ENCODE data around the gene DNAH10. TPM values are rescaled to one million over a fixed set of nuclear protein-coding genes. Genes with fewer than 3 reads are reported as not detected.
"Not testable (repeated sequence)": the region's sequence is repeated elsewhere in the genome, so short reads cannot be mapped to it uniquely, and the experiment has no call there.

Gene DNAH10
- polyA plus RNA-seq, 6 donors from 2014 or later = 0.03 to 0.33 (median 0.17) TPM; not detected in 1

DNA sequence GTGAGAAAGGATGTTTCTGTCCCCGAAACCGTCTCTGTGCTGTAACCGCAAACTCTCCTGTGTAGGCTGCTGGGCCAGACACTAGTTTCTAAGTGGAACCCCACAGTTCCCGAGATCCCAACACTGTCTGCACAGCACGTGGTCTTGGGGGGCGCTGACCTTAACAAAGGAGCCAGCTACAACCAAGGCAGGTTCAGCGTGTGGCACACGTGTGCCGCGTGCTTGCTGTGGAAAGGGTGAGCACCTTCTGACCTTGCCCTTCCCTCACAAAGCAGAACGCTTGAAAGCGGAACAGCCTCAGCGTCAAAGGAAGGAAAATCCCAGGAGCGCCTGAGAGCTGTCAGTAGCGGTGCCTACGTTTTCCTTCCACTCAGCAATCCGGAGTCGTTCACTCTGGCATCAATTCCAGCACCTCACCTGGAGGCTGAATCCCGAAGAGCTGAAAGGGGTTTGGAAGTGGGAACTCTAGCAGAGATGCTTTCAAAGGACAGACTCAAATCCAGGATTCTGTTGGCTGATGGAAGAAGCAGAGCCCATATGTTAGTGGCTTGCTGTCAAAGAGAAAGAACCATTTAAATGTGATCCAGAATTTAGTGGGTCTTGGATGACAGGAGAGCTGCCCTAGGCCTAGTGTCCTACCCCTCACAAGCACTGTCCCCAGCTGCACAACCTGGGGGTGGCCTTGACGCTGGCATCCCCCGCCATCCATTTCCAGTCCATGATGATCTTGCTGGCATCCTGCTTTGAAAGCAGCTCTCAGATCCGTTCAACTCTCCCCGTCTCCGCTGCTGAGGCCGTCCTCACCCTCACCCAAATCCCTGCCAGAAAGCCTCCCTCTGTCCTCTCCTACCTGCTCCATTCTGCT is 183.4 kb downstream of the DNAH10 start:
- peaks cover 0 to 14% (median 6%) of the 10 kb centered on the region in 7 donors for H3K9me3 Mint-ChIP-seq
- DNase-seq (no peak), ATAC-seq (ENCODE audit: low read depth in 2 of 2) (no peak)
- H3K27me3 Mint-ChIP-seq = no peaks in the 10 kb centered on the region
- peaks cover 0 to 6% (median 0%) of the 10 kb centered on the region in 3 donors for H3K4me1 Mint-ChIP-seq
- no peak overlapping the region for H3K4me3 Mint-ChIP-seq
- peaks cover 19 to 30% of the 10 kb centered on the region in 2 donors for H3K36me3 Mint-ChIP-seq
- H3K27ac Mint-ChIP-seq = peak overlapping the region in 2 of 6 donors; percentile 6 to 29

DNA sequence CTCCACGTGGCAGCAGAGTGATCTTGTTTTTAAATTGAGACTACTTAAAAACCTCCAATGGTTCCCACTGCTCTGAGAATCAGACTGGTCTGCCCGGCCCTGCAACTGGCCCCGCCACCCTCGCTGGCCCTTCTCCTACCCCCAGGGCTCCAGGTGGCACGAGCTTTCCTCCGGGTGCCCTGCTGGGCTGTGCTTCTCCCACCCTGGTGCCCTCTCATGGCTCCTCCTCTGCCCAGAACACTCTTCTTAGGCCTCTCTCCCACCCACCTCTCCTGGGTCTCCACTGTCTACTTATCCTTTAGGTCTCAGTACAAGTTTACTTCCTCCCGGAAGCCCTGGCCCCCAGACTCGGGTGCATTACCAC is 184.0 kb downstream of the DNAH10 start:
- Mint-ChIP-seq H3K4me1 (peaks cover 0 to 6% (median 0%) of the 10 kb centered on the region in 3 donors), H3K4me3 (no peak overlapping the region), H3K9me3 (peaks cover 0 to 14% (median 6%) of the 10 kb centered on the region in 7 donors), H3K36me3 (peaks cover 19 to 29% of the 10 kb centered on the region in 2 donors), H3K27me3 (no peaks in the 10 kb centered on the region), H3K27ac (peak overlapping the region in 1 of 6 donors; percentile 29)
- ATAC-seq (ENCODE audit: low read depth in 2 of 2) (no peak), DNase-seq (no peak)

DNA sequence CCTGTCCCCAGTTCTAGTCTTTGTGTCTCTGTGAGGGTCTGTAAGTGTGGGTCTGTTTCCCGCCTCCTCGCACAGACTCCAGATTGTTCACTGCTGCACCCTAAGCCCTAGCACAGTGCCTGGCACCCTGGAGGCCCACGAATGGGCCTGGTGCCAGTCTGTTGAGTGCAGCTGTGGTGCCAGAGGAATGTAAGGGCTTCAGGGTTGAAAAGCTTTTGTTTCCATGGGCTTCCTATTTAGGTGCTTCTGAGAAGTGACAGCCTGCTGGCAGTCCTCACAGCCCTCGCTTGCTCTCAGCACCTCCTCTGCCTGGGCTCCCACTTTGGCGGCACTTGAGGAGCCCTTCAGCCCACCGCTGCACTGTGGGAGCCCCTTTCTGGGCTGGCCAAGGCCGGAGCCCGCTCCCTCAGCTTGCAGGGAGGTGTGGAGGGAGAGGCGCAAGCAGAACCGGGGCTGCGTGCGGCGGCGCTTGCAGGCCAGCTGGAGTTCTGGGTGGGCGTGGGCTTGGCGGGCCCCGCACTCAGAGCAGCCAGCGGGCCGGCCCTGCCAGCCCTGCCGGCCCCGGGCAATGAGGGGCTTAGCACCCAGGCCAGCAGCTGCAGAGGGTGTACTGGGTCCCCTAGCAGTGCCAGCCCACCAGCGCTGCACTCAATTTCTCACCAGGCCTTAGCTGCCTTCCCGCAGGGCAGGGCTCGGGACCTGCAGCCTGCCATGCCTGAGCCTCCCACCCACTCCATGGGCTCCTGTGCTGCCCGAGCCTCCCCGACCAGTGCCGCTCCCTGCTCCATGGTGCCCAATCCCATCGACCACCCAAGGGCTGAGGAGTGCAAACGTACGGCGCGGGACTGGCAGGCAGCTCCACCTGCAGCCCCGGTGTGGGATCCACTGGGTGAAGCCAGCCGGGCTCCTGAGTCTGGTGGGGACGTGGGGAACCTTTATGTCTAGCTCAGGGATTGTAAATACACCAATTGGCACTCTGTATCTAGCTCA is 184.7 kb downstream of the DNAH10 start:
- not testable (repeated sequence) for H3K4me3 Mint-ChIP-seq; H3K27me3 Mint-ChIP-seq; ATAC-seq (ENCODE audit: low read depth in 2 of 2); DNase-seq; H3K4me1 Mint-ChIP-seq
- Mint-ChIP-seq H3K27ac (peak overlapping the region in 1 of 6 donors; percentile 29), H3K9me3 (peaks cover 0 to 10% (median 2%) of the 10 kb centered on the region in 7 donors), H3K36me3 (peaks cover 13 to 23% of the 10 kb centered on the region in 2 donors)

DNA sequence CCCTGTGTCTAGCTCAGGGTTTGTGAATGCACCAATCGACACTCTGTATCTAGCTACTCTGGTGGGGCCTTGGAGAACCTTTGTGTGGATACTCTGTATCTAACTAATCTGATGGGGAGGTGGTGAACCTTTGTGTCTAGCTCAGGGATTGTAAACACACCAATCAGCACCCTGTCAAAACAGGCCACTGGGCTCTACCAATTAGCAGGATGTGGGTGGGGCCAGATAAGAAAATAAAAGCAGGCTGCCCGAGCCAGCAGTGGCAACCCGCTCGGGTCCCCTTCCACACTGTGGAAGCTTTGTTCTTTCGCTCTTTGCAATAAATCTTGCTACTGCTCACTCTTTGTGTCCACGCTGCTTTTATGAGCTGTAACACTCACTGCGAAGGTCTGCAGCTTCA is 185.4 kb downstream of the DNAH10 start:
- not testable (repeated sequence) for H3K27ac Mint-ChIP-seq; H3K27me3 Mint-ChIP-seq; DNase-seq; H3K9me3 Mint-ChIP-seq; H3K4me3 Mint-ChIP-seq; H3K4me1 Mint-ChIP-seq; ATAC-seq (ENCODE audit: low read depth in 2 of 2)
- H3K36me3 Mint-ChIP-seq = peaks cover 7 to 15% of the 10 kb centered on the region in 2 donors

DNA sequence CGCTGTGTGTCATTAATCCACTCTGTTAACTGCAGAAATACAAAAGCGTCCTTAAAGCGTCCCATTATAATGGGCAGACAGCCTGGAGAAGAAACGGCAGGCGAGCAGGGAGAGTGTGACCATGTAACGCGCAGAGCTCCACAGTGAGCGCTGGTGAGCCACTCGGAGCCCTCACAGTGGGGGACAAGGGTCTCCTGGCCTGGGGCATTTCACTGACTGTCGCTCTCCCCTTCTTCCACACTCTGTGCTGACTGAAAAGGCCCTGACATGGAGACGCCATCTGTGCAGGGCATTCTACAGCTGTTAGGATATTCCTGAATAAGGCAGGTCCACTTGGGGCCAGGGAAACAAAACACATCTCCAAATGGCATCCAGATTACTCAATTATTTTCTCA is 186.3 kb downstream of the DNAH10 start:
- ATAC-seq (ENCODE audit: low read depth in 2 of 2) (no peak), DNase-seq (no peak)
- Mint-ChIP-seq H3K4me1 (peaks cover 0 to 6% (median 0%) of the 10 kb centered on the region in 3 donors), H3K27ac (no peak overlapping the region), H3K36me3 (peaks cover 3 to 10% of the 10 kb centered on the region in 2 donors), H3K9me3 (no peaks in the 10 kb centered on the region), H3K4me3 (no peak overlapping the region), H3K27me3 (no peaks in the 10 kb centered on the region)

DNA sequence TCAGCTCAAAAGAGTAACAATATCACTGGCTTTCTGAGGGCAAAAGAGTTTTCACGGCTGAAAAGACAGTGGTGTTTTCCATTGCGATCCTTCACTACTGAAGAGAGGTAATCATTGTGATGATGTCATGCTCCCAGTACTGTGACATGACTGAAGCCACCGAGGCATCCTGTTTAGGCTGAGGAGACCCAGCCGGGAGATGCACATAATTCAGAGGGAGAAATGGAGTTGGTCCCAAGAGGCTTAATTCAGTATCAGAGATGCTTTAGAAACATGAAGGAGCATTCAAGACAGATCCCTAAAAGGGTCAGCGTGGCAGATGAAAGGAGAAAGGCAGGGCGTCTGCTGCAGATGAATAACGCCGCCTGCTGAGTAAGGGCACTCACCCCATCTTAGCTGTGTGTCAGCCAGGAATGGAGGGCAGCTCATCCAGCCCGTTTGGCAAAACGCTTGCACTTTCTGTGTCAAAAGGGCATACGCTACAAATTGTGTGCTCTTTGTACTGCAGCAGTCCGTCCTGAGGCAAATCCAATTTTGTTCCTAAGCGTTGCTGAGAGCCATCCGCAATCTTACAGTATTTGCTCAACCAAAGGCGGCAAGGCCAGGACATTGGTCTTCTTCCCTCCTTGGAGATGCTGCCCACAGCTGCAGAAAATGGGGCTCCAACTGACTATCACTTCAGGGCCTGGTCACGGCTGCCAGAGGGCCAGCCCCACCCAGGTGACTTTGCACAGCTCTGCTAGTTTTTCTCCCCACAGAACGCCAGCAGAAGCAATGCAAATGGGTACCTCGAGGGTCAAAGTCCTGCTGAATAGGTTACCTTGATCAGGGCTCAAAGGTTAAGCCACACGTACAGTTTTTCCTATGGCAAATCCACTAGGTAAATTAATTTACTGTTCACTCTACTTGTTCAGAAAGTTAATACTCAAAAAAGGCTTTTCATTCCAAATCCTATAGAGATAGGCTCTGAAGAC is 187.0 kb downstream of the DNAH10 start:
- Mint-ChIP-seq H3K4me1 (peaks cover 0 to 6% (median 0%) of the 10 kb centered on the region in 3 donors), H3K27ac (no peak overlapping the region), H3K9me3 (no peaks in the 10 kb centered on the region), H3K27me3 (no peaks in the 10 kb centered on the region), H3K4me3 (no peak overlapping the region), H3K36me3 (peaks cover 3 to 10% of the 10 kb centered on the region in 2 donors)
- no peak for DNase-seq
- ATAC-seq (ENCODE audit: low read depth in 2 of 2) = no peak

DNA sequence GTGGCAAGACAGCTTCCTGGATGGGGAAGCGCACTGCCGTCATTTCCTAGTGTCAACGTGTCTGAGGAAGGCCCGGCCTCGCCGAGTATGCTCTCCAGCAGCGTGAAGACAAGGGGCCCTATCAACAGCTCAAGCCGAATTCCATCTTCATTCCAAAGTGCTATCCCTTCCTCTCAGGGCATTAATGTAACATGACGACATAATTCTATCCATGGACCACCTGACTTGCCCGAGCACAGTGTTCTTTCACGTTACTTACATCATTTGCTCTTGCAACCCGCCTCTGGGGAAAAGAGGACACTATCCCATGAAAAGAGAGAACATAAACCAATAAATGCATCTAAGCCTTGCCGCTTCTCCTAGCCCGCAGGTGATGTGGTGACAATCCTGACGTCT is 187.7 kb downstream of the DNAH10 start:
- no peak for ATAC-seq (ENCODE audit: low read depth in 2 of 2)
- Mint-ChIP-seq H3K4me3 (no peak overlapping the region), H3K27me3 (no peaks in the 10 kb centered on the region), H3K36me3 (peaks cover 3 to 10% of the 10 kb centered on the region in 2 donors), H3K4me1 (peaks cover 0 to 6% (median 0%) of the 10 kb centered on the region in 3 donors), H3K27ac (peak overlapping the region in 1 of 6 donors; percentile 66), H3K9me3 (no peaks in the 10 kb centered on the region)
- DNase-seq = no peak

DNA sequence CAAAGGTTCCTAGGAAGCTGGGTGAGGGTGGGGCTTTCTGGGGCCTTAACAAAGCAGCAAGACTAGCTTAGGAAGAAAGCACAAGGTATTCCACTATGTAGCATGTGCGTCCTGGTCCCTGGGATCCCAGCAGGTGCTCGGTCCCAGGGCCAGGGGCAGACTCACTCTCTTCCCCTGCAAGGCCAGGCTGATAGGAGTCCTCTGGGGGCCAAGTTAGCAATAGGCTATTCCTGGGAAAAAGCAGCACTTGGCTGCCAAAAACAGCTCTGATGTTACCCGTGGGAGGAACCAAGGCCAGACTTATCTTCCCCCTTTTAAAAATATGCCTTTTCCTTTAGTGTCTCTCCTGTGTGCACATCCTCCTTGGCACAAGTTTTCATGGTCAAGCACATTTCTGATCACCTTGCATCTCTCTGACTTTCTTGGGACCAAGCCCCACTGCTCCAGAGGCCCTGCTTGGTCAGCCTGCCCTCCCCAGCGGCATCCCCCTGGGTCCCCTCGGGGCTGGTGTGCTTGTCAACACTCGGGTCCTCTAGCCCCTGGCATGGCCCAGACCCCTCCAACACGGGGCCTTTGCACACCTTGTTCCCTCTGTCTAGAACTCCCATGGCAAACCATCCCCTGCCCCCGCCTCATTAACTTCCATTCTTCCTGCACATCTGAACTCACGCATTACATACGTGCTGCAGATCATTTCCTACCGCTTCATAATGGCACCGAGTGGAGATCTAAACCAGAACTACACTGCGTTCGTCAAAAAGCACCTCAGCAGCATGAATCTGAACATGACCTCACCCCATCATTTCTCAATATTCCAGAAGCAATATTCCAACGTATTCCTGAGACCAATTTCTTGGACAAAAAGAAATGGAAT is 188.6 kb downstream of the DNAH10 start:
- no peaks in the 10 kb centered on the region for H3K27me3 Mint-ChIP-seq
- no peaks in the 10 kb centered on the region for H3K9me3 Mint-ChIP-seq
- peaks cover 0 to 6% (median 0%) of the 10 kb centered on the region in 3 donors for H3K4me1 Mint-ChIP-seq
- ATAC-seq (ENCODE audit: low read depth in 2 of 2) (no peak), DNase-seq (no peak)
- H3K36me3 Mint-ChIP-seq = peaks cover 3 to 8% of the 10 kb centered on the region in 2 donors
- no peak overlapping the region for H3K27ac Mint-ChIP-seq
- peak overlapping the region in 1 of 8 donors; percentile 22 for H3K4me3 Mint-ChIP-seq

DNA sequence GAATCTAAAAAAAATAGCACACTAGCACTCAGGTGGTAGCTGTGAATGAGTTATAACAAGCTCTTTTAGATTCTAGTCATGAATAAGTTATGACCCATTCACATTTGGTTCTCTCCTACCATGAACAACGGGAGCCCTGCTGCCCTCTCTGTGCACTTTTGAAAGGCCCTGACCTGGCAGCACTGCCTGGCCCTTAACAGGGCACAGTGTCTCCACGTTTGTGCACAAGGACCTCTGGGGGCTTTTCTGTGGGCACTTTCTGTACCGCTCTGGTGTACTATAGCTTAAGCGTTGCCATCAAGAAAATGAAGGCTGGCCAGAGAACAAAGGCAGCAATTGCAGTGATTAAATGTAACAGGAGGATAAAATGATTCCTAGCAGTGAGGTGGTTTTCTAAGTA is 189.4 kb downstream of the DNAH10 start:
- ATAC-seq (ENCODE audit: low read depth in 2 of 2) (no peak), DNase-seq (no peak)
- Mint-ChIP-seq H3K9me3 (no peaks in the 10 kb centered on the region), H3K27me3 (no peaks in the 10 kb centered on the region), H3K36me3 (peaks cover under 1 to 3% of the 10 kb centered on the region in 2 donors), H3K4me1 (no peaks in the 10 kb centered on the region), H3K4me3 (no peak overlapping the region), H3K27ac (peak overlapping the region in 1 of 6 donors; percentile 2)

DNA sequence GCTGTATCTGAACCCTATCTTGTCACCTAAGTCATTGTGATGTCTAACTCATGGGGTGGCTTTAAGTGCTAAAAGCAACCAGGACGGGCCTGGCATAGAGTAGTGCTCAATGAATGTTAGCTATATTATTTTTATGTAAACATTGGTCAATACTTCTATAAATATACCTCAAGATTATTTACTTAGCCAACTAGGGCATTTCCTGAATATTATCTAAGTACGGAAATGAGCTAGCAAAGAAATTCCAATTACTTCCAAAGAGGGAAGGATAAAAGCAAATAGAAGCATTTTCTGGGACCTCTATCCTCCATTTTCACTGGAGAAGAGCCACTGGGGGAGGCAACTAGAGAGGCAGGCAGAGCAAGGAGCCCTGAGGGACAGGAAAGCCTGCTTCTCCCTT is 189.9 kb downstream of the DNAH10 start:
- Mint-ChIP-seq H3K36me3 (peaks cover 0 to 3% of the 10 kb centered on the region in 2 donors), H3K4me1 (no peaks in the 10 kb centered on the region), H3K27me3 (no peaks in the 10 kb centered on the region), H3K27ac (no peak overlapping the region), H3K4me3 (no peak overlapping the region), H3K9me3 (no peaks in the 10 kb centered on the region)
- no peak for DNase-seq
- no peak for ATAC-seq (ENCODE audit: low read depth in 2 of 2)

DNA sequence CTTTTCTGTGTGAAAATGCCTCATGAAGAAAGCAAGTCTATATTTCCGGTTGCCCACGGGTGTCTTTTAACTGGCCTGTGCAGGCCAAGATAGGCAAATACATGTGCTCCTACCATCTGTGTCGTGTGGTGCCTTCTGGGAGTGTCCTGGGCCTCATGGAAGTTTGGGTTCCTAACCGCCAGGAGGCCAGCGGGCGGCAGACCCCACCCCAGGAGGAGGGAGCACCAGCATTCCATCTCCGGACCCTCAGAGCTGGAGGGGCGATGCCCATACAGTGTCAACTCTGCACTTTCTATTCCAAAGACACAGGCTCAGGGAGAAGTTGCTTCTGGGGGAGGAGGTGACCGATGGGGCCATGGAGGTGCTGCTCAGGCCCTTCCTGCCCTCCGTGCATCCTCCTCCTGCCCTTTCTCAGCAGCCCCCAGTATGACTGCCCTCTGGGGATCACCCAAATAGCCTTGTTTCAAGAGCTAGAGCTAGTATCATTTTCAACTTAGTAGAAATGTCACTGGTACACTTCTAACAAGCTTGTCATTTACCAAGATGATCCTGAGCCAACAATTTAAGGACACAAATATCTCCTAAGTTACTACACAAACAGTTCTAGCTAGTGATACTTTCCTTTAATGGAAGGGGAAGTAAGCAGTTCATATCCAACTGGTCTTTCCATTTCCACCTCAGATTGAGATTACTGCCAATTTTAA is 192.7 kb downstream of the DNAH10 start:
- no peak overlapping the region for H3K27ac Mint-ChIP-seq
- ATAC-seq (ENCODE audit: low read depth in 2 of 2) (no peak), DNase-seq (no peak)
- H3K36me3 Mint-ChIP-seq = no peaks in the 10 kb centered on the region
- no peak overlapping the region for H3K4me3 Mint-ChIP-seq
- no peaks in the 10 kb centered on the region for H3K27me3 Mint-ChIP-seq
- H3K9me3 Mint-ChIP-seq = no peaks in the 10 kb centered on the region
- no peaks in the 10 kb centered on the region for H3K4me1 Mint-ChIP-seq
